ENCODE measurements around the gene AEBP2. TPM values are rescaled to one million over a fixed set of nuclear protein-coding genes. Genes with fewer than 3 reads are reported as not detected.
A peak's percentile ranks its signal among the peaks of the same experiment; 100 is the strongest.
"Not testable (repeated sequence)": the region's sequence is repeated elsewhere in the genome, so short reads cannot be mapped to it uniquely, and the experiment has no call there.

Gene AEBP2, protein sequence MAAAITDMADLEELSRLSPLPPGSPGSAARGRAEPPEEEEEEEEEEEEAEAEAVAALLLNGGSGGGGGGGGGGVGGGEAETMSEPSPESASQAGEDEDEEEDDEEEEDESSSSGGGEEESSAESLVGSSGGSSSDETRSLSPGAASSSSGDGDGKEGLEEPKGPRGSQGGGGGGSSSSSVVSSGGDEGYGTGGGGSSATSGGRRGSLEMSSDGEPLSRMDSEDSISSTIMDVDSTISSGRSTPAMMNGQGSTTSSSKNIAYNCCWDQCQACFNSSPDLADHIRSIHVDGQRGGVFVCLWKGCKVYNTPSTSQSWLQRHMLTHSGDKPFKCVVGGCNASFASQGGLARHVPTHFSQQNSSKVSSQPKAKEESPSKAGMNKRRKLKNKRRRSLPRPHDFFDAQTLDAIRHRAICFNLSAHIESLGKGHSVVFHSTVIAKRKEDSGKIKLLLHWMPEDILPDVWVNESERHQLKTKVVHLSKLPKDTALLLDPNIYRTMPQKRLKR
- polyA plus RNA-seq (ENCODE audit: insufficient read depth in 1 of 5, insufficient read length in 5 of 5, low replicate concordance in 1 of 5): 10 to 100 TPM; 36.1 to 57.8 (median 55.9) TPM
- long read RNA-seq, donor 1, full-length matches to known transcripts: 7 of 14 reads
- long read RNA-seq, donor 1, partial matches to known transcripts: 7 of 14 reads
- long read RNA-seq, donor 1, other reads (novel, unspliced or antisense): 0 of 14 reads
- long read RNA-seq, donor 2, full-length matches to known transcripts: 2 of 2 reads
- long read RNA-seq, donor 2, partial matches to known transcripts: 0 of 2 reads
- long read RNA-seq, donor 2, other reads (novel, unspliced or antisense): 0 of 2 reads
- long read RNA-seq, donor 3, full-length matches to known transcripts: 7 of 7 reads
- long read RNA-seq, donor 3, partial matches to known transcripts: 0 of 7 reads
- long read RNA-seq, donor 3, other reads (novel, unspliced or antisense): 0 of 7 reads
- long read RNA-seq, donor 4, full-length matches to known transcripts: 2 of 2 reads
- long read RNA-seq, donor 4, partial matches to known transcripts: 0 of 2 reads
- long read RNA-seq, donor 4, other reads (novel, unspliced or antisense): 0 of 2 reads
- long read RNA-seq, donor 5, full-length matches to known transcripts: 3 of 10 reads
- long read RNA-seq, donor 5, partial matches to known transcripts: 7 of 10 reads
- long read RNA-seq, donor 5, other reads (novel, unspliced or antisense): 0 of 10 reads
- long read RNA-seq, donor 6, full-length matches to known transcripts: 9 of 9 reads
- long read RNA-seq, donor 6, partial matches to known transcripts: 0 of 9 reads
- long read RNA-seq, donor 6, other reads (novel, unspliced or antisense): 0 of 9 reads
- long read RNA-seq, donor 7, partial matches to known transcripts: 11 of 12 reads
- long read RNA-seq, donor 7, other reads (novel, unspliced or antisense): 0 of 12 reads
- long read RNA-seq, donor 8, full-length matches to known transcripts: 3 of 3 reads
- long read RNA-seq, donor 8, partial matches to known transcripts: 0 of 3 reads
- long read RNA-seq, donor 8, other reads (novel, unspliced or antisense): 0 of 3 reads

DNA sequence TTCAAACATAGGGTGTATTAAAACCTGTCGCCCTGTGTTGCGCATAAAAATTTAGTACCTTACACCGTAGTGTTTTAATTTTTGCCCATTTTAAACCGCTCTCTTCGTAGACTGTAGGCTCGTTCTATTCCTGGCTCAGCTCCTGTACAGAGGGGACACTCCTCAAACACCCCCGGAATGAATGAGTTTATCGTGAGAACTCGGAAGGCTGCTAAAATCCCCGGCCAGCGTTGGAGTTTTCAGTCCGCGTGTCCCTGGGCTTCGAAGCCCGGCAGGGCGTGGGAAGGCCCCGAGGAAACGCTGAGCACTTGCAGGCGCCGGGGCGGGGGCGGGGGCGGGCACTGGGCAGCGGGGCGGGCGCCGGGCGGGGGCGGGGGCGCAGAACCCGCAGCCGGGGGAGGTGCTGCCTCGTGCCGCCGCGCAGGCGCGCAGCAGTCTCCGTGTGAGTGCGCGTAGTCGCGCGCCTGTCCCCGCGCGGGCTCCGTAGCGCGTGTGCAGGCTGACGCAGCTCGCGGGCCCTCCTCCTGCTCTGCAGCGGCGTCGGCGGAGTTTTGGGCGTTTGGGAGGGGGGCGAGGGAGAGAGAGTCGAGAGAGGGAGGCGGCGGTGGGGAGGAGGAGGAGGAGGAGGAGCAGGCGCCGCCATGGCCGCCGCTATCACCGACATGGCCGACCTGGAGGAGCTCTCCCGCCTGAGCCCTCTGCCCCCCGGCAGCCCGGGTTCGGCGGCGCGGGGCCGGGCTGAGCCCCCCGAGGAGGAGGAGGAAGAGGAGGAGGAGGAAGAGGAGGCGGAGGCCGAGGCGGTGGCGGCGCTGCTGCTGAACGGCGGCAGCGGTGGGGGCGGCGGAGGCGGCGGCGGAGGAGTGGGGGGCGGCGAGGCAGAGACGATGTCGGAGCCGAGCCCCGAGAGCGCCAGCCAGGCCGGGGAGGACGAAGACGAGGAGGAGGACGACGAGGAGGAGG is at the start of gene AEBP2:
Gene AEBP2, plus strand, starts transcription at position 434 of the 960 bp plus-strand sequence. Its CDS starts 208 bp downstream, at position 642.
- DNase-seq: peak; percentile 95

DNA sequence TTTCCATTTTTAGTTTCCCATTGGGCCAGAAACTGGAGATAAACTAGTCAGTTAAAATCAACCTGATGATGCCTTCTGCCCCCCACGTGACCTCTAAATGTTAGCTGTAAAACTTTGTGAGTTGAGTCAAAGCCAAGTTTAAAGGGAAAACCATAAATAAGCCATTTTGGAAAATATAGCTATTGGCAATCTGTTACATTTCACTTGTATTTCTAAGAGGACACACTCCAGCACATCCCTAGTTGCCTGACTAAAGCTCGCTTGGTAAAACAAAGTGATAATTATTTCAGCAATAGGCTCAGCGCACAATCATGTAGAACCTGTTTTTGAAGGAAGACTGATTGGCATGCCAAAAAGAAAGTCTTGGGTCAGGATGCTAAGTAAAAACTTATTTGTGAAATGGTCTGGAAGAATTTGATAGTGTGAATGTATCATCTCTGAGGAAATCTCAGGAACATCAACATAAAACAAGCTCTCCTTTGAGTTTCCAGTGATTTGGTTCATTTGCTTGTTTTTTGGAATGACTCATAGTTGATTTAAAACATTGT is 49.2 kb upstream of the AEBP2 start:
- DNase-seq: no peak

DNA sequence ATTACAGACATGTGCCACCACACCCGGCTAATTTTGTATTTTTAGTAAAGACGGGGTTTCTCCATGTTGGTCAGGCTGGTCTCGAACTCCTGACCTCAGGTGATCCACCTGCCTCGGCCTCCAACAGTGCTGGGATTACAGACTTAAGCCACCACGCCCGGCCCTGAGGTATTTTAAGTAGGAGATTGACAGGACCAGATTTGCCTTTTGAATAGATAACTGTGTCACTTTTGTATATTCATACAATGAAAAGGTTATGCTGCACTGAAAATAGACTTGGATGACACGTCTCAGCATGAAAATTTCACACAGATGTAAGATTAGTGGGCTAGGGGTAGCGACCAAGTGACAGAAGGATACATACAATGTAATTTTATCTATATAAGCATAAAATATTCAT is 46.6 kb upstream of the AEBP2 start:
- not testable (repeated sequence) for DNase-seq

DNA sequence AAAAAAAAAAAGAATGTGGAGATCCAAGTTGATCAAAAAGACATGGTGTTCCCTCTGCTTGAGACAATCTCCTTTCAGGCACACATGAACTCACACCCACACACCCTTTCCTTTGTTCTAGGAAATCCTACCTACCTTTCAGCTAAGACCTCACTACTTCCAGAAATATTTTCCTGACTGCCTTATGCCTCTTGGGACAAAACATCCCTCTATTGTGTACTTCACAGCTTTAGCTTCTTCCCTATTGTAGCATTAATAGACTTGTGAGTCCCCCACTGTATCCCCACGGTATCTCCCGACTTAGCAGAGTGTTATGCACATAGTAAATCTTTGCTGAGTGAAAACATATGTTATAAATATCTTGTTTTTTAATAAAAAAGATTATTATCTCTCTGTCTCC is 44.9 kb upstream of the AEBP2 start:
- DNase-seq: no peak

DNA sequence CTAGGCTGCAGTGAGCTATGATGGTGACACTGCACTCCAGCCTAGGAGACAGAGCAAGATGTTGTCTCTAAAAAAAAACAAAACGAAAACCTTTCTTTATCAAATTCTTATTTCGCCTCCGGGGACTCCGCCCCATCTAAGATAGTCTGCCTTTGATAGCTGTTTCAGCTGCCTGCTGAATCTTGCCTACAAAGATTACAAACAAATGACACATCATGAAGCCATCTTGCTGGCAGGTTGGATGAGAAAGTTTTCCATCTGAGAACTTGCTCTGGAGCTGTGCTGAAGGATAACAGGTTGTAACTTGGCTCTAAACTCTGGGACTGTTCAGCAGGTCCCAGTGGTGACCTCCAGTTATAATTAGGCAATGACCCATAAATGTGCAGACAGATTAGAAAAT is 41.8 kb upstream of the AEBP2 start:
- no peak for DNase-seq

DNA sequence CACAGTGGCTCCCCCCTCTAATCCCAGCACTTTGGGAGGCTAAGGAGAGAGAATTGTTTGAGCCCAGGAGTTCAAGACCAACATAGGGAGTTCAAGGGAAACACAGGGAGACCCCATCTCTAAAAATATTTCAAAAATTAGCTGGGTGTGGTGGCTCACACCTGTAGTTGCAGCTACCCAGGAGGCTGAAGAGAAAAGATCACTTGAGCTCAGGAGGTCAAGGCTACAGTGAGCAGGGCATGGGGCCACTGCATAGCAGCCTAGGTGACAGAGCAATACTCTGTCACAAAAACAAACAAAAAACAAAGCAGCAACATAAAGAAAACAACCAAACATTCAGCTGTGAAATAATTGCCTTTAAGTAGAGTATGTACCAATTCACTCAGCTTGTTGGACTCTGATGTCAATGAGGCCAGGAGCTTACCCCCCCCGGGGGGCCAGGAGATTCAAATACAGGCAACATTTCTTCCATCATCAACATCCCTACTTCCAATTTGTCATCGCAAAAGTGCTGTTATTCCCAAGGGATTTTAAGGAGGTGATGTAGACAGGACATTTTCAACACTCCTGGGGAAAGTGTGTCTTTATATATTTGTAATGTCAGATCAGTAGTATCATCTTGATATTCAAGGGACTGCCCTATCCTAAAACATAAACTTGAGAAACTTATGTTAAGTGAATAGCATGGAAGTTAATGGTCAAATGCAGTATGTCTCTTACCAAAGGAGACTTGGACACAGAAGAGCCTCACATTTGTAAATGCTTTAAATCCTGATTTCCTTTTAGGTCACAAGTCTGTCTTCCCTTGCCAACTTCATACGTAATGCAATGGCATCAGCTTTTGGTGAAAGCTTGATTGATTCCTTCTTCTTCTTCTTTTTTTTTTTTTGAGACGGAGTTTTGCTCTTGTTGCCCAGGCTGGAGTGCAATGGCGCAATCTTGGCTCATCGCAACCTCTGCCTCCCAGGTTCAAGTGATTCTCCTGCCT is 40.6 kb upstream of the AEBP2 start:
- DNase-seq: no peak

DNA sequence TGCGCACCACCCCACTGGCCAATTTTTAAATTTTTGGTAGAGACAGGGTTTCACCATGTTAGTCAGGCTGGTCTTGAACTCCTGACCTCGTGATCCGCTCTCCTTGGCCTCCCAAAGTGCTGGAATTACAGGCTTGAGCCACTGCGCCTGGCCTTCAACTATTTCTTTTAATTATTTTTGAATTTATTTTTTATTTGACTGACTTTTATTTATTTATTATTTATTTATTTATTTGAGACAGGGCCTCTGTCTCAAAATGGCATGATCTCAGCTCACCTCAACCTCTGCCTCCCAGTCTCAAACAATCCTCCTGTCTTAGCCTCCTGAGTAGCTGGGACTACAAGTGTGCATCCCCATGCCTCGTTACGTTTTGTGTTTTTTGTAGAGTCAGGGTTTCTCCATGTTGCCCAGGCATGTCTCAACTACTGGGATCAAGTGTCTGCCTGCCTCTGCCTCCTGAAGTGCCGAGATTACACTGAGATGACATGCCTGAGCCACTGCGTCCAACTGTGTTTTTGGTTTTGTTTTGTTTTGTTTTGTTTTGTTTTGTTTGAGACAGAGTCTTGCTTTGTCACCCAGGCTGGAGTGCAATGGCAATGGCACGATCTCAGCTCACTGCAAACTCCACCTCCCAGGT is 38.5 kb upstream of the AEBP2 start:
- DNase-seq: not testable (repeated sequence)

DNA sequence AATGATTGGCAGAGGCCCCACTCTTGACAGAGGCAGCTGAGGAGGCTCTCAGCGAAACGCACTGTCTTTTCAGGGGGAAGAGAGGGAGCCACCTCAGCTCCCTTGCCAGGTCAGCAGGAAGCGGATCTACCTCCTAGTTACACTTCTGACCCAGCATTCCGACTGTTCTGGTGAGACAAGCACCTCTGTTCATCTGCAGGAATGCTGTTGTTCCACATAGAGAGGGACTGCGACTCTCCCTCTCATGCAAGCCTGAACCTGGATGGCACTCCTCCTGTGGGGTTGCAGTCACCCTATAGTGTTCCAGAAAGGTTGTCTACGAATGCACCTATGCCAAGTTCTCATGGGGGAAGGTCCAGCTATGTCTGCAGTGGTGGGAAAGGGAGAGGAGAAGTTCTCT is 37.1 kb upstream of the AEBP2 start:
- DNase-seq: no peak

GRCh38 chr12:19402743-19403431 is 36.4 kb upstream of the AEBP2 start:
- no peak for DNase-seq

DNA sequence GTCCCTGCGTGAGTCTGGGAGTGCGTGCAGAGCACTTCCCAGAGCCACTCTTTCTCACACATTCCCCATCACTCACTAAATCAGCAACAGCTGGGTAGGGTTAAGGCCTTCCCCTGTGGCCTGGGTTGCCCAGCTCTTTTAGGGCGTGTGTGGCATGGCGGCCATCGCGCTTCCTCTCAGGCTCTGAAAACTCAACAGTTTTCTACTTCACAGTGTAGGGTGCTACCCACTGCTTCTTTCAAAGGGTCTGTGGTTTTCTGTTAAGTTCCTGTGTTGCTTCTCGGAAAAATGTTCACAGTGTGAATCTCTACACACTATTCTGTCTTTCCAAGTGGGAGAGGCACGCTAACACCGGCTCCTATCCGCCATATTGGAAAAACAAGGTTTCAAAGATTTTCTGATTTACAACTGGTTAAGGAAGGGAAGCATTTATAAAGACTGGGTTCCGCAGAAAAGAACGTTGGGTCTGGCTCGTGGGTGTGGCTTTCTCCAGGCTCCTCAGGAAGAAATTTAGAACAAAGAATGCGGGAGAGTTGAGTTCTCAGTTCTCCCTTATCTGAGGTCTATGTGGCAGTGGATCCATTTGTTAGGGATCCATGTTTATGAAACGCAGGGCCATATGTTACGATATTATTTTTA is 34.9 kb upstream of the AEBP2 start:
- no peak for DNase-seq

DNA sequence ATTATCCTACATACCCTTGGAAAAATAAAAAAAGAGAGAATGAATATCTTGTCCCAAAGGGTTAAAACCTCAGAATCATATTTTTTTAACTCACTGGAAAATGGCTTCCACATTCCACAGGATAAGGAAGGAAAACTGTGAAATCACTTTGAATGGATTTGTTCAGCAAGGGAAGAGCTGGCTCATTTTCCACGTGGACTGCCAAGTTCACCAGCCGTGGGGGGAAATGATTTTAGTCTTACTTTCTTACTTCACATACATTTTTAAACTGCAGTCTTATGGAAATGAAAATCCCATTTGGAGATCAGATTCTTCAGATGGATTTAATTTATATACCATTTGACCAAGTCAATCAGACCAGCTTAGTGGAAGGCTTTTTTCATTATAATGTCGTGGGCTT is 29.9 kb upstream of the AEBP2 start:
- DNase-seq: no peak

- DNase-seq: no peak
These were observed 29.1 kb upstream of the AEBP2 start for GRCh38 chr12:19410211-19410610.

DNA sequence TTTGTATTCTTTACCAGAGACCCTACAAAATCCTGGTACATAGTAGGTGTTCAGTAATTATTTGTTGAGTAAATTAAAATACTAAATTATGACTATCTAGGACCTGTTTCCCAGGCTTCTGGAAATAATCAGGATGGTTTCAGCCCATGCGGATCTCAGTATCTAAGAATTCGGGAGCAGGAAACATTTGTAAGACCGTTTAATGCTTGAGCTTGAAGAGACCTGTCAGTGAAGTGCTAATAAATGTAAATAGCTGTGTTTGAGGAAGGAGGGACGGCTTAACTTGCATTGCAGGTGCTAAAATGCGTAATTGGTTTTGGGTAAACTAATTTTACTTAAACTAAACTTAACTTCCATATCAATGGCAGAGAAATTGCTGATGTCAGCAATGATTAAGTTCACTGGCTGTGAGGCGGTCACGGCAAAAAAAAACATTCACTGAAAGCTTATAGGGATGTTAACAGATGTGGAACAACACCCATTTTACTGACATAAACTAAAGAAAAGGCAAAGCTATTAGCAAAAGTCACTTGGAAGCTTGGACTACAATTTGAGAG is 28.6 kb upstream of the AEBP2 start:
- no peak for DNase-seq

DNA sequence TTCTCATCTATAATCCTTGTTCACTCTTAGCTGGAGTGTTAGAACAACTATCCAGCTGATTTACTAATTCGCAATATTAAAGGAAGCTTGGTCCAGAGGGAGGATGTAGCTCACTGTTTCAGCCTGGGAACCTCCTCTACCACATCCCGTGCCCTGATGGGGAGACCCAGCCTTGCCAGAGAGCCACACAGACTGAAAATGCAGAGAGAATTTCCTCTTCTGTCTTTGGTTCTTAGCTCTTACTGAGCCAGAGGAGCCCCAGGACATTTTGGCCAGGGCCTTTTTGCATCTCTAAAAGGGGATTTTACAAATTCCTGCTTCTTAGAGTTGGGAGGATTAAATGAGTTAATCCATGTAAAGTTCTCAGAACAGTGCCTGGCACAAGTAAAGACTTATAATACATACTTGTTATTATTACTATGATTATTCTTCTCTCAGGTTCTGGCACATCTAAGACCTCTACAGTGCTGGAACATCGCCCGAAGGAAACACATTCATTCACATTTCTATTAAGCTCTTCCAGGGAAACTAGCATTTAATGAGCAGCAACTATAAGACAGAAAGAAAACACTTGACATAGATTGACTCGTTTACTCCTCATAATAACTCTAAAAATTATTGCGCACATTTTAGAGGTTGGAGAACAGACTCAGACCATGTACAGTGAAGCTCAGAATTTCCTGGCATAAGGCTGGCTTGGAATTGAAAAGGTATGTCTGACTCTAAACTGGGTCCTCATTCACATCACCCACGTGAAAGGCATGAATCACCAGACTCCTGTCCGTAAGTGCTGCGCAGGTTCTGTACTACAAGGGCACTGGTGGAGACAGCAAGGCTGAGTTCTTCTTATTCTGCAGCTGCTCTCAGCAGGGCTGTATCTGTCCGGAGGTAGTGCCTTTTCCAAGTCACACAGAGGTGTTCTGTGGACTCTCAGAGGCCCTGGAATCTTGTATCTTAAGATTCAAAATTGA is 27.8 kb upstream of the AEBP2 start:
- DNase-seq: no peak

GRCh38 chr12:19412844-19413243 is 26.4 kb upstream of the AEBP2 start:
- no peak for DNase-seq
